Measurements from ENCODE around the gene SLC26A11.
A peak's percentile ranks its signal among the peaks of the same experiment; 100 is the strongest.
"Not testable (repeated sequence)": the region's sequence is repeated elsewhere in the genome, so short reads cannot be mapped to it uniquely, and the experiment has no call there.

Gene SLC26A11

GRCh38 chr17:80196652-80197051 is 23.6 kb upstream of the SLC26A11 start:
- Histone ChIP-seq H3K27ac (no peak overlapping the region), H3K27me3 (ENCODE audit: insufficient read depth, low read depth, severe bottlenecking) (no peaks in the 10 kb centered on the region), H3K36me3 (no peaks in the 10 kb centered on the region), H3K4me3 (ENCODE audit: low read depth, low read length) (no peak overlapping the region), H3K9me3 (ENCODE audit: severe bottlenecking) (no peaks in the 10 kb centered on the region)
- no peak for DNase-seq
- TF ChIP-seq, protein P1, sequence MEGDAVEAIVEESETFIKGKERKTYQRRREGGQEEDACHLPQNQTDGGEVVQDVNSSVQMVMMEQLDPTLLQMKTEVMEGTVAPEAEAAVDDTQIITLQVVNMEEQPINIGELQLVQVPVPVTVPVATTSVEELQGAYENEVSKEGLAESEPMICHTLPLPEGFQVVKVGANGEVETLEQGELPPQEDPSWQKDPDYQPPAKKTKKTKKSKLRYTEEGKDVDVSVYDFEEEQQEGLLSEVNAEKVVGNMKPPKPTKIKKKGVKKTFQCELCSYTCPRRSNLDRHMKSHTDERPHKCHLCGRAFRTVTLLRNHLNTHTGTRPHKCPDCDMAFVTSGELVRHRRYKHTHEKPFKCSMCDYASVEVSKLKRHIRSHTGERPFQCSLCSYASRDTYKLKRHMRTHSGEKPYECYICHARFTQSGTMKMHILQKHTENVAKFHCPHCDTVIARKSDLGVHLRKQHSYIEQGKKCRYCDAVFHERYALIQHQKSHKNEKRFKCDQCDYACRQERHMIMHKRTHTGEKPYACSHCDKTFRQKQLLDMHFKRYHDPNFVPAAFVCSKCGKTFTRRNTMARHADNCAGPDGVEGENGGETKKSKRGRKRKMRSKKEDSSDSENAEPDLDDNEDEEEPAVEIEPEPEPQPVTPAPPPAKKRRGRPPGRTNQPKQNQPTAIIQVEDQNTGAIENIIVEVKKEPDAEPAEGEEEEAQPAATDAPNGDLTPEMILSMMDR (IDR thresholded peaks at IDR 0.05; ENCODE audit: low read depth, low read length) = no peak

DNA sequence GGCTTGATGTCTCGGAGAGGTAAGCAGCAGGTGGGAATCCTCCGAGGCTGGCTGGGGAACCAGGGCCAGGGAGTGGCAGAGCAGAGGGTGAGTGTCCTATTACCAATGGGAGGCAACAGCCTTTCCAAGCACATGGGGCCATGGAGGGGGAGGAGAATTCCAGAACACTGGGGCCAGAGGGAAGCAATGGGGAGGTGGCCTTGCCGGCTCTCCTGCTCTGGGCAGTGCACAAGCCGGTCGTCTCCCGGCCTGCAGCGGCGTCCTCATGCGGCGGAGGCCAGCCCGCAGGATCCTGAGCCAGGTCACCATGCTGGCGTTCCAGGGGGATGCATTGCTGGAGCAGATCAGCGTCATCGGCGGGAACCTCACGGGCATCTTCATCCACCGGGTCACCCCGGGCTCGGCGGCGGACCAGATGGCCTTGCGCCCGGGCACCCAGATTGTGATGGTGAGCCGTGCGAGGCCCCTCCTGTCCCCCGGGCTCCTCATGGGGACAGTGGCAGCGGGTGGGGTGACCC is 22.0 kb upstream of the SLC26A11 start:
- H3K9me3 ChIP-seq (ENCODE audit: severe bottlenecking) = no peaks in the 10 kb centered on the region
- H3K36me3 ChIP-seq = no peaks in the 10 kb centered on the region
- TF ChIP-seq, protein P1 (IDR thresholded peaks at IDR 0.05; ENCODE audit: low read depth, low read length) = no peak
- no peaks in the 10 kb centered on the region for H3K27me3 ChIP-seq (ENCODE audit: insufficient read depth, low read depth, severe bottlenecking)
- no peak for DNase-seq
- H3K4me3 ChIP-seq (ENCODE audit: low read depth, low read length) = no peak overlapping the region
- H3K27ac ChIP-seq = no peak overlapping the region

- not testable (repeated sequence) for H3K9me3 ChIP-seq (ENCODE audit: severe bottlenecking); H3K4me3 ChIP-seq (ENCODE audit: low read depth, low read length); H3K27ac ChIP-seq
Observed at GRCh38 chr17:80199295-80199694, 20.9 kb upstream of the SLC26A11 start.

DNA sequence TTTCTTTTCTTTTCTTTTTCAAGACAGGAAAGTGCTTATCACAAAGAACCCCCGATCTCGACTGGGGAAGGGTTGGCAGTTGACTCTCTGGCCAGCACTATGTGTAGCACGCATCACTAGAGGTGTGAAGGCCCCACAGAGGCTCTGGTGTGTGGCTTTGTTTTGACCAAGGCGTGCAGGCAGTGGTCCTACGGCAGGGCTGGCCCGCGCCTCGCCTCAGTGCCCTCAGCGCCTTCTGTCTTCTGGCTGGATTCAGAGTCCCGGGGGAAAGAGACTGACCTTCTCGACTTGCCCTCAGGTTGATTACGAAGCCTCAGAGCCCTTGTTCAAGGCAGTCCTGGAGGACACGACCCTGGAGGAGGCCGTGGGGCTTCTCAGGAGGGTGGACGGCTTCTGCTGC is 18.8 kb upstream of the SLC26A11 start:
- H3K27ac ChIP-seq = no peak overlapping the region
- H3K36me3 ChIP-seq = no peaks in the 10 kb centered on the region
- no peaks in the 10 kb centered on the region for H3K9me3 ChIP-seq (ENCODE audit: severe bottlenecking)
- no peaks in the 10 kb centered on the region for H3K27me3 ChIP-seq (ENCODE audit: insufficient read depth, low read depth, severe bottlenecking)
- TF ChIP-seq, protein P1 (IDR thresholded peaks at IDR 0.05; ENCODE audit: low read depth, low read length) = no peak
- H3K4me3 ChIP-seq (ENCODE audit: low read depth, low read length) = no peak overlapping the region
- DNase-seq = no peak

More at GRCh38 chr17:80199295-80199694, 20.9 kb upstream of the SLC26A11 start:
- DNase-seq; H3K27me3 ChIP-seq (ENCODE audit: insufficient read depth, low read depth, severe bottlenecking); H3K36me3 ChIP-seq: not testable (repeated sequence)

DNA sequence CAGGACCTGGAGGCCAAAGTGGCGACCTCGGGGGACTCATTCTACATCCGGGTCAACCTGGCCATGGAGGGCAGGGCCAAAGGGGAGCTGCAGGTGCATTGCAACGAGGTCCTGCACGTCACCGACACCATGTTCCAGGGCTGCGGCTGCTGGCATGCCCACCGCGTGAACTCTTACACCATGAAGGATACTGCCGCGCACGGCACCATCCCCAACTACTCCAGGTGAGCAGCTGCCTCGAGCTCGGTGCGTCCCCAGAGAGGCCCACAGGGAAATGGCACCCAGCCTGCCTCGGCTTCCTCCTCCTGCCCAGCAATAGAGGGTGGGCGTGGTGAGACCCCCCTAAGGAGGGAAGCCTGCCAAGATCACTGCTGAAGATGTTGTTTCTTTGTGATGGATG is 18.0 kb upstream of the SLC26A11 start:
- Histone ChIP-seq H3K4me3 (ENCODE audit: low read depth, low read length) (no peak overlapping the region), H3K9me3 (ENCODE audit: severe bottlenecking) (no peaks in the 10 kb centered on the region), H3K27ac (no peak overlapping the region), H3K27me3 (ENCODE audit: insufficient read depth, low read depth, severe bottlenecking) (no peaks in the 10 kb centered on the region), H3K36me3 (no peaks in the 10 kb centered on the region)
- no peak for DNase-seq
- TF ChIP-seq, protein P1 (IDR thresholded peaks at IDR 0.05; ENCODE audit: low read depth, low read length) = no peak

DNA sequence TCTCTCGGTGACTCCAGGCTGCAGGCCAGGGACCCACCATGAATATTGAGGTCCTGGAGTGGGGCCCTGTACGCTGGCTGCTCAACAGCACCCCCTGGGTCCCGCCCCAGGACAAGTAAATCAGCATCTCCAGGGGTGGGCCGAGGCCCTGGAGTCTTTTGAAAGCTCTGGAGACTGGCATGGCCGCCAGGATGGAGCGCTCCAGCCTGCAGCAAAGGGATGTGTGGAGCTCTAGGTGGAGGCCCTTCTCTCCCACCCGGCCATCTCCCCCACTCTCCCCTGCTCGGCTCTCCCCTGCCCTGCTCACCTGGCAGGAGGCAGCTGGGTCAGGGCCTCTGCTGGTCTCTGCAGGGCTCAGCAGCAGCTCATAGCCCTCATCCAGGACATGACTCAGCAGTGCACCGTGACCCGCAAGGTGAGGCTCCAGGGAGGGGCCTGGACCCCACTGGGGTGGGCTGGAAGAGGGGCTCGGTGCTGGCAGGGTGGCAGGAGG is 16.7 kb upstream of the SLC26A11 start:
- TF ChIP-seq, protein P1 (IDR thresholded peaks at IDR 0.05; ENCODE audit: low read depth, low read length) = peak; percentile 29
- Histone ChIP-seq H3K4me3 (ENCODE audit: low read depth, low read length) (no peak overlapping the region), H3K36me3 (peaks cover 1% of the 10 kb centered on the region), H3K27ac (no peak overlapping the region), H3K9me3 (ENCODE audit: severe bottlenecking) (no peaks in the 10 kb centered on the region), H3K27me3 (ENCODE audit: insufficient read depth, low read depth, severe bottlenecking) (no peaks in the 10 kb centered on the region)
- DNase-seq = no peak

Data from WERI-Rb-1 (cell line).